Measurements from ENCODE around the gene SPIN2A. TPM values are rescaled to one million over a fixed set of nuclear protein-coding genes. Genes with fewer than 3 reads are reported as not detected.
"Not testable (repeated sequence)": the region's sequence is repeated elsewhere in the genome, so short reads cannot be mapped to it uniquely, and the experiment has no call there.

The SPIN2A gene
- total RNA-seq, 1 donor from 2014 or later: 1.6 TPM

DNA sequence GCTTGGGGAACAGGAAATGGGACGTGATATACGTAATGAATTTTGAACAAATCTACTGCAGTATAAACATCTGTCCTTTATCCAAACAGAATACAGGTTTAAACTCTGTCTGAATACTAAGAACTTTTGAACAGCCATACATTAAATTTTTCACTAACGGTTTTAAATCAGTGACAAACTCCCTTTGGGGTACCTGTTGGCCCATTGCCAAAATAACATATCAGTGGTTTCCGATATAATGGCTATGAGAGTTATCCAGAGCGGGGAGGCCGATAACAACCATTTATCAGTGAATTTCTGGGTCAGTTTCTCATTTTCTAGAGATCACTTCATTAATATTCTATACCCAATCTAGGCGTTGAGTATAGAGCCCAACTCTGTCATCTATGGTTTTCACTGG, 5.2 kb downstream of the SPIN2A start:
- CTCF ChIA-PET: no interaction called here
- DNase-seq (no peak), ATAC-seq (ENCODE audit: low read depth) (no peak)
- TF ChIP-seq, protein P1, sequence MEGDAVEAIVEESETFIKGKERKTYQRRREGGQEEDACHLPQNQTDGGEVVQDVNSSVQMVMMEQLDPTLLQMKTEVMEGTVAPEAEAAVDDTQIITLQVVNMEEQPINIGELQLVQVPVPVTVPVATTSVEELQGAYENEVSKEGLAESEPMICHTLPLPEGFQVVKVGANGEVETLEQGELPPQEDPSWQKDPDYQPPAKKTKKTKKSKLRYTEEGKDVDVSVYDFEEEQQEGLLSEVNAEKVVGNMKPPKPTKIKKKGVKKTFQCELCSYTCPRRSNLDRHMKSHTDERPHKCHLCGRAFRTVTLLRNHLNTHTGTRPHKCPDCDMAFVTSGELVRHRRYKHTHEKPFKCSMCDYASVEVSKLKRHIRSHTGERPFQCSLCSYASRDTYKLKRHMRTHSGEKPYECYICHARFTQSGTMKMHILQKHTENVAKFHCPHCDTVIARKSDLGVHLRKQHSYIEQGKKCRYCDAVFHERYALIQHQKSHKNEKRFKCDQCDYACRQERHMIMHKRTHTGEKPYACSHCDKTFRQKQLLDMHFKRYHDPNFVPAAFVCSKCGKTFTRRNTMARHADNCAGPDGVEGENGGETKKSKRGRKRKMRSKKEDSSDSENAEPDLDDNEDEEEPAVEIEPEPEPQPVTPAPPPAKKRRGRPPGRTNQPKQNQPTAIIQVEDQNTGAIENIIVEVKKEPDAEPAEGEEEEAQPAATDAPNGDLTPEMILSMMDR (IDR thresholded peaks at IDR 0.05): no peak
- POLR2A ChIA-PET: no interaction called here
- Mint-ChIP-seq H3K27me3 (no peaks in the 10 kb centered on the region), H3K4me3 (no peak overlapping the region), H3K4me1 (no peaks in the 10 kb centered on the region), H3K9me3 (no peaks in the 10 kb centered on the region), H3K27ac (no peak overlapping the region), H3K36me3 (ENCODE audit: low read depth) (peaks cover 2% of the 10 kb centered on the region)
- intact Hi-C loops (cut with micrococcal nuclease): no loop called here

DNA sequence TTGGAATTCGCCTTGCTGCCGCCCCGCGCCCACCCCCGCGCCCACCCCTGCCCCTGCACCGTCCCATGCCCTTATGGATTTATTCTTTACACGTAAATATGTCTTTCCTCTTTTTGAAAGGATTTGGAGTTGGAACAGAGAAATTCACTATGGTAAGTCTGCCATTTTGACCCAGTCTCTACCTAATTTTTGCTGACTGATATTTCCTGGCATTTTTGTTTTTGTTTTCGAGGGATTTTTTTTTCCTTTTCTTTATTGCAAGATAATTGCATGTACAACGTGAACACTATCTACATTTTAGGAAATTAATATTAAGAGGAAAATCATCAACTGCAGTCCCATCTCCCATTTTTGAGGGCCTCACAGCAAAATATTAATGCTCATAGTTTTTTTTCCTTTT, 15.4 kb downstream of the SPIN2A start:
- ATAC-seq (ENCODE audit: low read depth) (no peak), DNase-seq (no peak)
- Mint-ChIP-seq H3K4me1 (peaks cover 22% of the 10 kb centered on the region), H3K27ac (peak overlapping the region; percentile 87), H3K27me3 (no peaks in the 10 kb centered on the region), H3K9me3 (no peaks in the 10 kb centered on the region), H3K36me3 (ENCODE audit: low read depth) (peaks cover 17% of the 10 kb centered on the region), H3K4me3 (peak overlapping the region; percentile 92)
- CTCF ChIA-PET: no interaction called here
- intact Hi-C loops (cut with micrococcal nuclease): loop anchor here (1.0 to 5.0 kb wide), 3 partner anchors 126 to 470 kb away; partner anchors contain the start of gene ZXDB
- POLR2A ChIA-PET: no interaction called here
- TF ChIP-seq, protein P1 (IDR thresholded peaks at IDR 0.05): no peak

DNA sequence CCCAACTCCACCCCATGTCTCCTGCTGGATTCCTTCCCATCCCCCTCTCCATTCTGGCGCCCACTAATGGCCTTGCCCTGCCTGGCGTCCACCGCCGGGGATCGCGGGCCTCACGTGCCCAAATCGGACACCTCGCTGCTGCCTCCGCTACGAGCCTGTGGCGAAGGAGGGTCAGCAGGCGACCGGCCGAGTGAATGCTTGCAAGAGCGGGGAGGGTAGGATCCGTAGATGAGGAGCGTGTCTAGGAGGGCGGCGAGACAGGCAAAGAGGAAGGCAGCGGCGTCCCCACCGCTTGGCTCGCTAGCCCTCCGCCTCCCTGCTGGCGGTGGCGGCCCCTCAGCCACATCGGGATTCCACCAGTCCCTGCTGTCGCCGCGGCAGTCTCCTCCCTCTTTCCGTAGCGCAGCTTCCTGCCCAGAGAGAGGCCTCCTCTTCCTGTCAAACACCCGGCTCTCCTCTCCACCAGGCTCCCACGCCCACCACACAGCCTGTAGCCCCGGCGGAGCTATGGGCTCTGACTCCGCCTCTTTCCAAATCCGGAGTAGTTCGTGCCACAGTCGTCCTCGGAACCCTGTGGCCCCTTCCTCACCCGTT, 15.9 kb downstream of the SPIN2A start, which contains the start of gene SPIN2B:
SPIN2B (minus strand) TSS at position 387 of the 594 bp plus-strand sequence.
- H3K9me3 Mint-ChIP-seq: no peaks in the 10 kb centered on the region
- POLR2A ChIA-PET: interaction anchor here (0.6 to 0.7 kb wide), 2 partner anchors 9 to 126 kb away, joined by 3 to 8 read pairs; partner anchors contain the start of gene SPIN3

DNA sequence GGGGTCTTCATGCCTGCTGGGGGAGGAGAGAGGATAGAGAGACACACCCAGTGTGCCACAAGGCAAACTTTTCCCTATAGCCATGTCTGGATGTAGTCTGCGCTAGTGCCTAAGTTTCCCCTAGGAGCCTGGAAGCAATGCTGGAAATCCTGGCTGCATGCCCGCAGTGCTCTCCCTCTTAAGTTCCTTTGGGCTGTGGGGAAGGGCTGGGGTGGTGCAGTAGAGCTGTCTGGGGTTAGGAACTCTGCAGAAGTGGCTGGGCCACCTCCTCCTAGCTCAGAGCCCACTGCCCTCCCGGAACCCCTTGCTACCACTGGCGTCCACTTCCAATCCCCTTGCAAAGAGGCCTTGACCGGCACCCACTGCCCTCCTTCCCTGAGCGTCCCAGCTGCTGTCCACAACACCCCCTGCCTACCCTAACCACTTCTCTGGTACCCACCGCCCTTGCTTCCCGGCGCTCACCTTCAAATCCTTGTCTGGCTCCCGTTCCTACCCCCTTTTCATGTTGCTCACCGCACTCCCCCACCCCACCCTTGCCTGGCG, 16.5 kb downstream of the SPIN2A start:
- H3K27me3 Mint-ChIP-seq; H3K9me3 Mint-ChIP-seq; CTCF ChIA-PET; DNase-seq; ATAC-seq (ENCODE audit: low read depth): not testable (repeated sequence)
- peaks cover 22% of the 10 kb centered on the region for H3K4me1 Mint-ChIP-seq
- intact Hi-C loops (cut with micrococcal nuclease): loop anchor here (1.0 to 5.0 kb wide), 3 partner anchors 124 to 472 kb away; partner anchors contain the start of gene ZXDB
- peak overlapping the region; percentile 92 for H3K4me3 Mint-ChIP-seq
- POLR2A ChIA-PET: interaction anchor here (0.7 kb wide), 1 partner anchor 125 kb away, joined by 8 read pairs; the partner anchor contains the start of gene SPIN3
- peaks cover 19% of the 10 kb centered on the region for H3K36me3 Mint-ChIP-seq (ENCODE audit: low read depth)
- peak overlapping the region; percentile 87 for H3K27ac Mint-ChIP-seq

More for the DNA sequence above, 15.9 kb downstream of the SPIN2A start, which contains the start of gene SPIN2B:
- intact Hi-C loops (cut with micrococcal nuclease): loop anchor here (1.0 to 5.0 kb wide), 3 partner anchors 125 to 471 kb away; partner anchors contain the start of gene ZXDB
- Mint-ChIP-seq H3K36me3 (ENCODE audit: low read depth) (peaks cover 17% of the 10 kb centered on the region), H3K27ac (peak within 1 kb of the TSS; percentile 87), H3K4me1 (peaks cover 22% of the 10 kb centered on the region), H3K27me3 (no peaks in the 10 kb centered on the region), H3K4me3 (peak within 1 kb of the TSS; percentile 92)
- DNase-seq (peak; percentile 59), ATAC-seq (ENCODE audit: low read depth) (peak; percentile 98)
- TF ChIP-seq, protein P1 (IDR thresholded peaks at IDR 0.05): no peak
- CTCF ChIA-PET: no interaction called here

DNA sequence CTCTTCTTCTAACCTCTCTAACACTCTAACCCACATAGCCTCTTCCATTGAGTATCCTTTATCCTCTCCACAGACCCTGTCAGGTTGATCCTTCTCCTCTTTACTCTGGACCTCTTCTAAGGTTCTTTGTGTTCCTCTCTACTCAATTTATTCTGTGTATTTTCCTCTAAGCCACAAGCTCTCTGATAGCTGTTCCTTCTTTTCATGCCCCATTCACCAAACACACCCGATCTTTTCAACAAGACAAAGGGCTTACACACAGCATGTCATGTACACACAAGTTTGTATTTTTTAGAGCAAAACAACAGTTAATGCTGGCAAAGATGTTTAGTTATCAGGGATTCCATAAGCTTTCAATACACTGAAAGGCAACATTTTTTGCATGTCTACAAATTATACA, 17.8 kb downstream of the SPIN2A start:
- no peak for DNase-seq
- ChIA-PET POLR2A (no interaction called here), CTCF (no interaction called here)
- Mint-ChIP-seq H3K36me3 (ENCODE audit: low read depth) (peaks cover 19% of the 10 kb centered on the region), H3K27ac (no peak overlapping the region), H3K4me1 (peaks cover 12% of the 10 kb centered on the region), H3K4me3 (no peak overlapping the region), H3K27me3 (no peaks in the 10 kb centered on the region), H3K9me3 (no peaks in the 10 kb centered on the region)
- no peak for ATAC-seq (ENCODE audit: low read depth)
- TF ChIP-seq, protein P1 (IDR thresholded peaks at IDR 0.05): no peak
- intact Hi-C loops (cut with micrococcal nuclease): no loop called here

DNA sequence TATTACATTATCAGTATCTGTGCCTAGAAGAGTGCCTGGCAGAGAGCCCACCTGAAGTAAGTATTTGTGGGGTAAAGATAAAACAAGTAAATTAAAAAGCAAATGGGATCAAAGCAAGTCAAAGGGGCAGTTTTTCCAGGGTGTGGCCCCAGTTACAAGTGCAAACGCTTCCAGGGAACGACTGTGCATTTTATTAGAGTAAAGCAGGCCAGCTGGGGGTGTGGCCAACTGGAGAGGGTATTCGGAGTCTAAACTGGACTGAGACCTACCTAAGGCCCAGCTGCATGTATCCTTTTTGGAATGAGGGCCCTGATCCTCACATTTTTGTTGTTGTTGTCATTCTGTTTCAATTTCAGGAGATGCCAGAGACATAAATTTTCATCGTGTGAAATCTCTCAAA, 19.6 kb downstream of the SPIN2A start:
- intact Hi-C loops (cut with micrococcal nuclease); H3K9me3 Mint-ChIP-seq; POLR2A ChIA-PET; H3K4me3 Mint-ChIP-seq; H3K27ac Mint-ChIP-seq; CTCF ChIA-PET; ATAC-seq (ENCODE audit: low read depth); DNase-seq; H3K27me3 Mint-ChIP-seq: not testable (repeated sequence)
- Mint-ChIP-seq H3K36me3 (ENCODE audit: low read depth) (peaks cover 19% of the 10 kb centered on the region), H3K4me1 (peaks cover 11% of the 10 kb centered on the region)
